SK-N-SH (cell line): ENCODE data around the gene SLC43A3.

Experiments used
- CTCF ChIP-seq: fragments of 200-600 bp; sonication (generic); IDR thresholded peaks from 2 replicates; pipeline ENCODE4 v1.6.1; 2017; ENCODE audit warnings: antibody characterized with exemption, mild to moderate bottlenecking, moderate library complexity
- EP300 ChIP-seq, 2 experiments: IDR thresholded peaks; 2 replicates each; pipeline versions ENCODE4 v1.4.0 to v1.6.1; 2012; ENCODE audit warnings: borderline replicate concordance in 1 of 2, low read depth in 1 of 2, low read length in 1 of 2
- EZH2phosphoT487 ChIP-seq: fragments of 200-600 bp; sonication (generic); IDR thresholded peaks from 2 replicates; pipeline ENCODE4 v1.6.1; 2017; ENCODE audit warnings: low read depth, mixed run types, mild to moderate bottlenecking, antibody characterized with exemption, moderate library complexity, borderline replicate concordance
- MAX ChIP-seq: IDR thresholded peaks from 2 replicates; pipeline ENCODE4 v1.4.0; 2012; ENCODE audit warnings: low read depth
- MXI1 ChIP-seq: IDR thresholded peaks from 2 replicates; pipeline ENCODE4 v1.6.1; 2012; ENCODE audit warnings: mild to moderate bottlenecking, low read depth, low read length, improper control_type of control experiment
- POLR2AphosphoS5 ChIP-seq: IDR thresholded peaks from 2 replicates; pipeline ENCODE4 v1.6.1; 2012; ENCODE audit warnings: low read depth, low read length
- RAD21 ChIP-seq: IDR thresholded peaks from 2 replicates; pipeline ENCODE4 v1.6.1; 2012; ENCODE audit warnings: mild to moderate bottlenecking, low read length
- REST ChIP-seq: IDR thresholded peaks from 2 replicates; pipeline ENCODE4 v1.6.1; 2012; ENCODE audit warnings: mild to moderate bottlenecking, low read depth, low read length, moderate library complexity
- SMC3 ChIP-seq: IDR thresholded peaks from 2 replicates; pipeline ENCODE4 v1.6.1; 2012; ENCODE audit warnings: low read depth, low read length, improper control_type of control experiment
- TAF1 ChIP-seq: IDR thresholded peaks from 2 replicates; pipeline ENCODE4 v1.6.1; 2012; ENCODE audit warnings: low read depth, mild to moderate bottlenecking, low read length, moderate library complexity, borderline replicate concordance
- USF1 ChIP-seq: IDR thresholded peaks from 2 replicates; pipeline ENCODE4 v1.4.0; 2012; ENCODE audit warnings: low read depth, borderline replicate concordance
- YY1 ChIP-seq: IDR thresholded peaks from 2 replicates; pipeline ENCODE4 v1.4.0; 2012; ENCODE audit warnings: low read depth, mild to moderate bottlenecking

GRCh38 chr11:57430952-57431351 is 4.0 kb upstream of the SLC43A3 start:
- TF ChIP-seq MAX, result no peak
- no peak for TF ChIP-seq CTCF
- TF ChIP-seq YY1, result no peak
- no peak for TF ChIP-seq MXI1
- TF ChIP-seq USF1, result no peak
- no peak for TF ChIP-seq RAD21
- TF ChIP-seq REST, result no peak
- TF ChIP-seq SMC3, result no peak
- no peak for TF ChIP-seq EP300 (IDR thresholded peaks at IDR 0.05; ENCODE audit: borderline replicate concordance in 1 of 2, low read depth in 1 of 2, low read length in 1 of 2)
- TF ChIP-seq TAF1, result no peak
- TF ChIP-seq POLR2AphosphoS5, result no peak
- TF ChIP-seq EZH2phosphoT487, result no peak
